RKO (cell line): ENCODE data around the gene PHPT1.
"Not testable (repeated sequence)": the region's sequence is repeated elsewhere in the genome, so short reads cannot be mapped to it uniquely, and the experiment has no call there.

Experiments
- DNase-seq: peaks from one replicate; pipeline ENCODE4 v3.0.0-alpha.2; 2016; ENCODE audit warnings: low spot score

Gene PHPT1

DNA sequence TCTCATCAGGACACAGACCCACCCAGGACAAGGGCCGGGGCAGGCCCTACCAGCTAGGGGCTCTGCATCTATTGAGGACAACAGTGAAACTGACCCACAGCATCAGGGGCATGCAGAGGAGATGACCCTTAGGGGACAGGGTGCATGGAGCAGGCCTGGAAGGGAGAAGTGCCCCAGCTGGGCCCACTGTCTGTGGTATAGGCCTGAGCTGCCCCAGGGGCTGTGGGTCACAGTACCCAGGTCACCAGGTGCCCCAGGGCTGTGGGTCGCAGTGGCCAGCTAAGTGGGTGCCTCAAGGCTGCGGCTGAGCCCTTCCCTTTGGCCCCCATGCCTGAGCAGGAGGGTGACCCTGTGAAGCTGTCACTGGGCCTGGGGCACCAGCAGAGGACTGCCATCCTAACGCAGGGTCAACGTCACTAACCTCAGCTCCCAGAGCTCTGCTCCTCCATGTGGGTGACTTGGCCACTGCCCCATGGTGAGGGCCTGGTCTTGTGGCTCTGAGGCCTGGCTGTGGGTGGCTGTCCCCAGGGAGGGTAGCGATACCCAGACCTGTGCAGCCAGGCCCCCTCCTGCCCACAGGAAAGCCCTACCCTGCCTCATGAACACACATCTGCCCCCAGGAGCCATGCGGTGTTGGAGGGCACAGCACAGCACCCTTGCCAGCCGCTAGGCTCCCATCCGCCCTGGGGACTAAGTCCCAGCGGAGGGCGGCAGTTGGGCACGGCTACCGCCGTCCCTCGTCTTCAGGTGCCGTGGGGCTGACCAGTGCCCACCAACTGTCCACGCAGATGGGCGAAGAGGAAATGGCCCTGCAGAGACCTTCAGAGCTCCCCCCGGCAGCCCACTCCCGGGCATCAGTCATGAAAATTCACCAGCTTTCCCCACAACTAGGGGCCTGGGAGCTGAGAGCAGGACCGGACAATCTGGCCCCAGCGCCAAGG, 12.0 kb downstream of the PHPT1 start:
- DNase-seq, result no peak

DNA sequence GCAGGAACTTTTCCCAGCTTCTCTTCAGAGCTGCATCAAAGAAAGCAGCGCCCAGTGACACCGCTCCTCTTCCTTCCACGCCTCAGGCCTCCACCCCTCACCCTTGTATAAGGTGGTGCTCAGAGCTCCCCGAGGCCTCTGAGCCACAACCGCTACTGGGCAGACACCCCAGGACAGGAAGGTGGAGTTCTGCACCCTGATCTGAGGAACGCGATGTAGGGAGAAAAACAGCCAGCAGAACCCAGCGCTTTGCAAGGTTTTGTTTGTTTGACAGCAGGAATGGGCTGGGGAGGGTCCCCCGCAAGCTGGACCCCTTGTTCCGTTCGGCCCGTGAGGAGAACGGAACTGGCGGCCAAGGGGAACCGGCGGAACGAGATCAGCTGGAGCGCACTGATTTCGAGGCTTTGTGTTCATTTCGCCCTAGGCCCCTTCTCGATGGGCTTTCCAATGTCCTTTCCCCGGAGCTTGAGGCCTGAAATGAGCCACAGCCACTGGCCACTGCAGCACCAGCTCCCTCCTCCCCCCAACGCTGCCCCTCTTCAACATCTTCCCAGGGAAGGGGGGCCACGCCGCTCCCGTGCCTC, 12.8 kb downstream of the PHPT1 start:
- DNase-seq, result no peak

DNA sequence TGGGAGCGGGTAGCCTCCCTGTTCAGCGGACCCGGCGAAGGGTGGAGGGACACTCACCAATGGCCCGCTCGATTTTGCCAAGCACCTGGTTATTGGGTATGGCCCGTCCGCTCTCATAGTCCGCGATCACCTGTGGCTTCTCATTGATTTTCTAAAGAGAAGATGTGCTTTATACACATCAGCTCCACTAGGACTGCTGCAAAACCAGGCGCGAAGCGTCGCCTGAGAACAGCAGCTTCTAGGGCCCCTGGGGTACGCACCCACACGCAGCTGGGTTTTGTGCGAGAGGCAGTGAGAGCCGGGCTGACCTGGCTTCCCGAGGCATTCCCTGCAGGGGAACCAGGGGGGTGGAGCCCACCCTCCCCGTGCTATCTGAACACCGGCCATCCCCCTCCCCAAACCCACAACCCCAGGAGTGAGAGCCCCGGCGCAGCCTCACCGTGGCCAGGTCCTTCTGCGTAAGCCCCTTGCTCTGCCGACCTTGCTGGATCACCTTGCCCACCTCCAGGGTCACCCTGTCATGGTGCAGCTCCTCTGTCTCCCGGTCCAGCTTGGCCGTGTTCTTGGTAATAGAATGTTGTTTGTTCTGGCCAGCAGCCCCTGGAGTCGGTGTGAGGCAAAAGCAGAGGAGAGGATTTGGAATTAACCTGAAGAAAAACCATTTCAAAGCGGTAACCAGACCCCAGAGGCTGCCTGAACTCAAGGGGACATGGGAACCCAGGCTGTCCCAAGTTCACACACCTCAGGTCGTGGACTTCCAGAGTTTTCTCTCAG, 13.8 kb downstream of the PHPT1 start:
- DNase-seq, result no peak

DNA sequence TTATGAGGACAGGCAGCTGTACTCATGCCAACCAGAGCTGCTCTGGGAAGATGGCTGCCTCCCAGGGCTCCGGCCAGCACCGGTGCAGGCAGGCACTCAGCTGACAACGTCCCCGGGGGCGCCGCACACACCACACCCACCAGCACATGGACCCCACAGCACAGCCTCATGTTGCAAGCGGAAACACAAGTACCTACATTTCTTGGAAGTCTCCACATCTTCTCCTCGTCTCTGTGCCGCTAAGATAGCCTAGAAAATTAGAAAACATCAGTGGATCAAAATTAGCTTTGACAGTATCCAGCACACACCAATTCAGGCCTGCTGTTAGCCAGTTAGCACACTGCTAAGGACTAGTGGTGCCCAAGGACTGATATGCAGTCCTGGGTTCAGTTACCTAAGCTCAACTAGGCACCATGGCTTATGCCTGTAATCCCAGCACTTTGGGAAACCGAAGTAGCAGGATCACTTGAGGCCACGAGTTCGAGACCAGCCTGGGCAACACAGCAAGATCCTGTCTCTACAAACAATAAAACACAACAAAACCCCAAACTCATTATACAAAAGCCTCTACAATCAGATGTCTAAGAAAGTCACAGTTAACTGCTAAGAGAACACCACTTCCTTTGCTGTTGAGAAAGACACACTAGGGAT, 14.5 kb downstream of the PHPT1 start:
- DNase-seq, result no peak

DNA sequence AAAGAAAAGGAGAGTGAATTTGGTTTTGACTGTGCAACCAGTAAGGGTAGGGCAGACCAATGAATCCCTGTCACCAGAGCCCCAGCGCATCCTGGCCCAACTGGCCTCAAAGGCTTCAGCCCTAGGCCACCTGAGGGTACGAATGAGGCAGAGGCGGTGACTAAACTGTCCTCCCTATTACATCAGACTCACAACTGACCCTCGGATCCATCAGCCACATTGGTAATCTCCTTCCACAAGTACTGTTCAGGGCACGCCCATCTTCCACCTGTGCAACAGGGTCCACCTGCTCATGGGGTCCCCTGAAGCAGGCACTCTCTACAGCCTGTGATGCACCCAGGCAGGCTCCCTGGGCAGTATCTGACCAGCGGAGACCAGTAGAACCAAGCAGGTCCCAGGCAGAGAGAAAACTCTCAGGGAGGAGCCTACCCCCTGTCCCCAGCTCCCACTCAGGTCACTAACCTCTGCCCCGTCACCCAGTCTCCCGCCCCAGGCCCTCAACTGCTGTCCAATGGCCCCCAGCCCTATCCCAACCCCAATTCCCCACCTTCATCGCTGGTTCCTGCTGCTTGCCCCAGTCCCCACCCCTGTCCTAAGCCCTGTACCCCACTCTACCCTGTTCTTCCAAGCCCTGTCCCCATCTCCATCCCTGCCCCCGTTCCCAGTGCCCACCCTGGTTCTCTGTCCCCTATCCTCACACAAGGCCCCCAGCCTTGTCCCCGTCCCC, 16.0 kb downstream of the PHPT1 start:
- peak; percentile 80 for DNase-seq

DNA sequence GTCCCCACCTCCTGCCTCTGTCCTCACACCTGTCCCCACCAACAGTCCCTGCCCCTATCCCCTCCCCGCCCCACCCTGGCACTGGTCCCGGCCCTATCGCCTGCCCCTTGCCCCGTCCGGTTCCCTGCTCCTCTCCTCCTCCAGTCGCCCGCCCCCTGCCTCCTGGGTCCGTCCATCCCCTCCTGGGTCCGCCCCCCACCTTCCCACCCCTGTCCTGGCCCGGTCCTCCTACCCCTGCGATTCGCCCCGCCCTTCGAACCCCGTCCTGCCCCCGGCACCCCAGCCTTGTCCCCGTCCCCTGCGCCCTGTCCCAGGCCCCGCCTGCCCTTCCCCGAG, 16.5 kb downstream of the PHPT1 start:
- DNase-seq, result no peak

DNA sequence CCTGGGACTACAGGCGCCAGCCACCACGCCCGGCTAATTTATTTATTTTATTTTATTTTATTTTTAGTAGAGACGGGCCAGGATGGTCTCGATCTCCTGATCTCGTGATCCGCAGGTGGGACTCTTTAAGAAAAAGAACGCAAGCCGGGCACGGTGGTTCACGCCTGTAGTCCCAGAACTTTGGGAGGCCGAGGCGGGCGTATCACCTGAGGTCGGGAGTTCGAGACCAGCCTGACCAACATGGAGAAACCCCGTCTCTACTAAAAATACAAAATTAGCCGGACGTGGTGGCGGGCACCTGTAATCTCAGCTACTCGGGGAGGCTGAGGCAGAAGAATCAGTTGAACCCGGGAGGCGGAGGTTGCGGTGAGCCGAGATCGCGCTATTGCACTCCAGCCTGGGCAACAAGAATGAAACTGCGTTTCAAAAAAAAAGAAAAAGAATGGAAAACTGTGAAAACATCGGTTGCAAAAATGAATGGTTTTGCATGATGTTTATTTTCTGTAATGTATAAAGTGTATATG, 17.8 kb downstream of the PHPT1 start:
- not testable (repeated sequence) for DNase-seq

DNA sequence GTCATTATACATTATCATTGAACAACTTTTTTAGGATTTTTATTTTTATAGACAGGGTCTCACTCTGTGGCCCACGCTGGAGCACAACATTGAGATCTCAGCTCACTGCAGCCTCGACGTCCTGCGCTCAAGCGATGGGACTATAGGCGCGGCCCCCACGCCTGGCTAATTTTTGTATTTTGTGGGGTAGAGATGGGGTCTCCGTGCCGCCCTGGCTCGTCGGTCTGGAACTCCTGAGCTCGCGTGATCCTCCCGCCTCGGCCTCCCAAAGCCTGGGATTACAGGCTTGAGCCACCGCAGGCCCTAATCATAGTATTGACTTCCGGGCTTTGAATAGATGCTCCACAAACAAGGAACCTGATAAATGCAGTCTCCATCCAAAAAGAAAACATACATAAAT, 18.3 kb downstream of the PHPT1 start:
- no peak for DNase-seq

DNA sequence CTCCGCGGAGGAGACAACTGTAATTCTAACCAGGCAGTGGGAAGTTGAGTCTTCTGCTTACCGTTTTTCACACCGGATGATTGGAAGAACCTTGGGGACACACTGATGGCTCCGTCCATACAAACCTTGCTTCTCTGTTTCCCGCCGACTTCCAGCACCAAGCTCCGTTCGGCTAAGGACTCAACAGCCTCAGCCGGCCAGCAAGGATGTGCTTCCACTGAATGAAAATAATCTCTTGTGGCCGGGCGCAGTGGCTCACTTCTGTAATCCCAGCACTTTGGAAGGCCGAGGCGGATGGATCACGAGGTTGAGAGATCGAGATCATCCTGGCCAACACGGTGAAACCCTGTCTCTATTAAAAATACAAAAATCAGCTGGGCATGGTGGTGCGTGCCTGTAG, 18.7 kb downstream of the PHPT1 start:
- DNase-seq, result no peak

DNA sequence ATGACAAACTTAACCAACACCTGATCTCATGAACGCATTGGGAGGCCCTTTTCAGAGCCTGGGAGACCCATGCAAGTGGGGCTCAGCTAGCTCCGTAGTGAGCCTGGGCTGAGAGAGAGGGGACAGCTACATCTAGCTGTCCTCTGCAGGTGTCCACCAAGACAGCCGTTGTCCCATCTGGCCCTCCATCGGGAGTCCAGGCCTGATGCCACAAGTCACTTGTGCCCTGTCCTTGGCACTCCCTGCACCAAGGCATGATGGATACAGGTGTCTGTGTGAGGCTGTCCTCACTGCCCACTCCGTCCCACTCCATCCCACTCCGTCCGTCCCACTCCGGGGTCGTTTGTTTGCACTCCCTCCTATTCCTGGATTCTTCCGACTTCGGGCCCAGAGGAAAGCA, 19.4 kb downstream of the PHPT1 start:
- no peak for DNase-seq

DNA sequence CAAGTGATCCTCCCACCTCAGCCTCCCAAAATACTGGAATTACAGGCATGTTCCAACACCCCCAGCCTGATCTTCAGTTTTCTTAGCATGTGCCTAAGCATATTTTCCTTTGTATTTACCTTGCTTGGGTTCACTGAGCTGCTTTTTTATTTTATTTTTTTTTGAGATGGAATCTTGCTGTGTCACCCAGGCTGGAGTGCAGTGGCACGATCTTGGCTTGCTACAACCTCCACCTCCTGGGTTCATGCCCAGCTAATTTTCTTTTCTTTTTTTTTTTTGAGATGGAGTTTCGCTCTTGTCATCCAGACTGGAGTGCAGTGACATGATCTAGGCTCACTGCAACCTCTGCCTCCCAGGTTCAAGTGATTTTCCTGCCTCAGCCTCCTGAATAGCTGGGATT, 20.4 kb downstream of the PHPT1 start:
- not testable (repeated sequence) for DNase-seq

DNA sequence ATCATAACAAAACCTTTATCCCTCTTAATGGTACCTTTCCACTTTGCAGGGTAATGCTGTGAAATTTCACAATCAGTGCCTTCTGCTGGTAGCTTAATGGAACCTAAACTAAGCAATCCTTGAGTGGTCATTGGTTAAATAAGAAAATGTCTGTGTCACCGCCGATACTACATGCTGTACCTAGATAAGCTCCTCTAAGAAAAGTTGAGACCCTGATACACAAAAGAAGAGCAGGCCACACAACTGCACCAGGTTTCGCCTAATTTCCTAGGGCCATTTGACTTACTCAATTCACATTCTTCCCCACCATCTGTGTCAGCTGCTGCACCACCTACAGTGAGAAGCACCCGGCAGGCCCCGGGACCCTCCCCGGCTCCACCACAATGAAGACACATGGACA, 25.9 kb downstream of the PHPT1 start:
- no peak for DNase-seq

DNA sequence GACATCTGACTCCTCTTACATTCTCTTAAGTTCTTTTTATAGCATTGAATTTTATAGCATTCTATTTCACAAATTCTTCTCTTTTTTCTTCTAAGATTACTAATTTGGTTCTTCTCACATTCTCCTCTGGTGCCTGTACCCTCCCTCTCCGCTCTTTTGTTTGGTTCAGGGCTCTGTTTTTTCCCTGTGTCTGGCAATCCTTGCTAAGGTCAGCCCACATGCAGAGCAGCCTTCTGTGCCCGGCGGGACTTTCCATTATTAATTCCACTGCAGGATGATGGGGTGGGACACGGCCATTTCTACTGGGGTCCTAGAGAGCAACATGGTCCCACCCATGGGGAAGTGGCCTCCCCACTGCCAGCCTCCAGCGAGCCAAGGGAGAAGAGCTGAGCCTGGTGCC, 27.3 kb downstream of the PHPT1 start:
- DNase-seq, result no peak

DNA sequence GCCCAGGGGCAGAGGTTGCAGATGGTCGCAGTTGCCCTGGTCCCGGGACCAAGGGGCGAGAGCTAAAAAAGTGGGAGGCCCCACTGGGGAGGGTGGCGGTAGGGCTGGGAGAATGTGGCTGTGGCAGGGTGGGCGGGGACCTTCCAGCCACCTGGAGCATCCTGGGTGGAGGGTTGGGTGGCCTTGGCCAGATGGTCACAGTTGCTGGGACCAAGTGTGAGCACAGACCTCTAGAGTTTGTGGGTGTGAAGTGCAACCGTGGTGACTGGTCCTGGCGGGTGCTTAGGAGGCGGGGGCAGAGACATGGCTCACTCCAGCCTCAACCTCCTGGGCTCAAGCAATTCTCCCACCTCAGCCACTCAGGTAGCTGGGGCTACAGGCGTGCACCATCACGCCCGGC, 31.4 kb downstream of the PHPT1 start:
- no peak for DNase-seq

DNA sequence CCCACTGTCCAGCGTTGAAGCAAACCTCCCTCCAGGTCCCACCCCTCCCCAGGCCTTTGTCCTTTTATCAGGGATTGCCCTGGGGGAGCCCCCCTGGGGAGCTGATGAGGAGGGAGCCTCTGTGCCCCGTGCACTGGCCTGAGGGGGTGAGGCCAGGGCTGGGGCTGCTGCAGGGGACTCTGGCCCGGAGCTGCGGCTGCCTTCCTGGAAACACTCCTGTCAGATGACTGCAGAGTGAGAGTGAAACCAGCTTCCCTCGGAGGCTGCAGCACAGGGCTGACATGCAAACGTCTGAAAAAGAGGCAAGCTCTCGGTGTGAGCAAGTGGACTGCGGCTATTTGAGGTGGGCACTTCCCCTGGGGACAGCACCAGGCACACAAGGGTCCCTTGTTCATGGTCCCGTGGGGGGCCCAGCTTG, 32.5 kb downstream of the PHPT1 start:
- no peak for DNase-seq

DNA sequence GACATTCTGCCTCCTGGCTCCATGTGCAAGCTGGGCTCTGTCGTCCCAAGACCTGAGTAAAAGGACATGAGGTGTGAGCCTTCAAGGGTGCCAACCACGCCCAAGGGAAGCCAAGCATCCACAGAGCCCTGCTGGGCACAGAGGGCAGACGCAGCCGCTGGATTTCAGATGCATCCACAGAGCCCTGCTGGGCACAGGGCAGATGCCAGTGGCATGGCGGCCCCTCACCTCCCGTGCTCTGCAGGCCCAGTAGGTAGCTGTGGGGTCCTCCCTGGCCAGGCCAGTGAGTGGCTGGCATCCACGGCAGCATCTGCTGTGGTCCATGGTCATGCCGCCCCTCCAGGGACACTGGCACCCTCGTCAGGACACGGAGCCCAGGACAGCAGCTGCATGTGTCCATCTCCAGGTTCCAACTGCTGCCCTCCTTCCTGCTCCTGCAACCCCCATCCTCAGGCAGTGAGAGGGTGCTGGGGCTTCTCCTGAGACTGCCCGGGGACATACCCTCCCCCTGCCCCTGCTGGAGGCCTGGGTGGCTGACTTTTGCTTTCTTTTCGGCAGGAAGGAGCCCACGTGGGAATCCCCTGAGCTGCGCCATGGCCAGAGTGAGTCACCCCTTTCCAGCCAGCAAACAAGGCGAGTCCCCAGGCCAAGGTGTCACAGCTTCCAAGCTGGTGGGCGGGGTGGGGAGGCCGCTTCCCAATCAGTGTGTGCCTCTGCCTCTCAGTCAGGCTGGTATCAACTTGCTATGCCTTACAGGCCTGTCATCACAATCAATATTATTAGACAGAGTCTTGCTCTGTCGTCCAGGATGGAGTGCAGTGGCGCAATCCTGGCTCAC, 33.1 kb downstream of the PHPT1 start:
- peak; percentile 92 for DNase-seq

DNA sequence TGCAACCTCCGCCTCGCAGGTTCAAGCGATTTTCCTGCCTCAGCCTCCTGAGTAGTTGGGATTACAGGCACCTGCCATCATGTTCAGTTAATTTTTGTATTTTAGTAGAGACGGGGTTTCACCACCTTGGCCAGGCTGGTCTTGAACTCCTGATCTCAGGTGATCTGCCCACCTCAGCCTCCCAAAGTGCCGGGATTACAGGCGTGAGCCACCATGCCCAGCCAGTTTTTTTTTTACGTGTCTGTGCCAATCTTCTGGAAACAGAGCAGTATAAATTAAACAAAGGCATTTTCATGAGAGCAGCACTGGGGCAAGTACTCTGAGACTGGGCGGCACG, 33.7 kb downstream of the PHPT1 start:
- not testable (repeated sequence) for DNase-seq

DNA sequence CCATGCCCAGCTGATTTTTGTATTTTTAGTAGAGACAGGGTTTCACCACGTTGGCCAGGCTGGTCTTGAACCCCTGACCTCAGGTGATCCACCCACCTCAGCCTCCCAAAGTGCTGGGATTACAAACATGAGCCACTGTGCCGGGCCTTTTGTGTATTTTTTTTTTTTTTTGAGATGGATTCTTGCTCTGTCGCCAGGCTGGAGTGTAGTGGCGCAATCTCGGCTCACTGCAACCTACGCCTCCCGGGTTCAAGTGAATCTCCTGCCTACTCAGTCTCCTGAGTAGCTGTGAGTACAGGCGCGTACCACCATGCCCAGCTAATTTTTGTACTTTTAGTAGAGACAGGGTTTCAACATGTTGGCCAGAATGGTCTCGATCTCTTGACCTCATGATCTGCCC, 34.5 kb downstream of the PHPT1 start:
- DNase-seq, result not testable (repeated sequence)

DNA sequence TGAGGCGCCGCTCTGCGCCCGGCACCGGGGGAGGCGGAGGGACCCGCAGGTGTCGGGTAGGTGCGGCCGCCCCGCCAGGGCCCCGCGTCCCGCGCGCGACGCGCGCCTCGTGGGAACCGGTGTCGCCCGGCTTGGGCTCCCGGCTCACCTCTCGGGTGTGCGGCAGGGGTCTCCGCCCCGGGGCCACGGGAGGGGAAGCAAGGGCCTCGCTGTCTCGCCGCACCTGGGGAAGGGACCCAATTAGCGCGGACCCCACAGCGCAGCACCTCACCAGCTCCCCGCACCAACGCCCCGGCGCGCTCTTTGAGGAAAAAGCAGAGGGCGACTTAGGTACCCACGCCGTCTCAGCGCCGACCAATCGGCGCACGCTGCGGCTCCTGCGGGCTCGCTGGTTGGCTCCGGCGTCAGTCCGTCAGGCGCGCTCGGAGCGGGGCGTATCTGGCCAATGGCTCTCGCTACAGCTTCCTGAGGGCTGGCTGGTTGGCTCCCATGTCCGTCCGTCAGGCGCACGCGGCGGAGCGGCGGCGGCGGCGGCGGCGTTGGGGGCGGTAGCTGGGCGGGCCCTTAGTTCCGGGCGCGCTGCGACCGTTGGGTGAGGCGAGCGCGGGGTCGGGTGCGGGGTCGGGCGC, 36.9 kb downstream of the PHPT1 start, which contains the start of gene TRAF2:
TSS of gene TRAF2 (plus strand) at position 567 of the 629 bp plus-strand sequence. CDS start 12,225 bp downstream, outside the sequence.
- DNase-seq, result peak; percentile 100
